Hematopoietic multipotent progenitor cell (in vitro differentiated cells): Measurements from ENCODE around the gene STRIP2. TPM values are rescaled to one million over a fixed set of nuclear protein-coding genes. Genes with fewer than 3 reads are reported as not detected.
"Not testable (repeated sequence)": the region's sequence is repeated elsewhere in the genome, so short reads cannot be mapped to it uniquely, and the experiment has no call there.

Experiments
- DNase-seq, 3 donors: peaks; one replicate each; pipeline ENCODE4 v3.0.0-alpha.2; 2011 to 2015; ENCODE audit warnings: low read depth in 2 of 3, low spot score in 2 of 3
- total RNA-seq: library from RNA; depleted of rRNA; stranded (reverse); fragments of >200 nt; gene quantifications from one replicate; pipeline ENCODE4 v1.2.3, GENCODE V29; 2012

Gene STRIP2
- total RNA-seq = 0.81 TPM

GRCh38 chr7:129433847-129434674 lies at the start of gene STRIP2:
Gene STRIP2 (plus strand): TSS chr7:129434432. CDS start chr7:129434473, 41 bp downstream.
- peak; percentile 62 to 79 (median 76) for DNase-seq

- DNase-seq = no peak
Observed at GRCh38 chr7:129385116-129385515, 49.1 kb upstream of the STRIP2 start.

- no peak for DNase-seq
Observed at GRCh38 chr7:129385598-129385997, 48.6 kb upstream of the STRIP2 start.

- no peak for DNase-seq
Observed at GRCh38 chr7:129386506-129386905, 47.7 kb upstream of the STRIP2 start.

- DNase-seq = no peak
Observed at GRCh38 chr7:129387537-129387936, 46.7 kb upstream of the STRIP2 start.

- no peak for DNase-seq
Observed at GRCh38 chr7:129388333-129389098, 45.7 kb upstream of the STRIP2 start.

GRCh38 chr7:129389829-129390228 lies 44.4 kb upstream of the STRIP2 start:
- DNase-seq = no peak

- no peak for DNase-seq
Observed at GRCh38 chr7:129390314-129390713, 43.9 kb upstream of the STRIP2 start.

- no peak for DNase-seq
Observed at GRCh38 chr7:129391546-129392171, 42.6 kb upstream of the STRIP2 start.

GRCh38 chr7:129393255-129393654 lies 41.0 kb upstream of the STRIP2 start:
- DNase-seq = no peak

GRCh38 chr7:129394101-129394500 lies 40.1 kb upstream of the STRIP2 start:
- no peak for DNase-seq

- DNase-seq = no peak
Observed at GRCh38 chr7:129394982-129395914, 39.0 kb upstream of the STRIP2 start.

- peak in 2 of 3 donors; percentile 75 to 85 for DNase-seq
Observed at GRCh38 chr7:129401228-129401966, 32.8 kb upstream of the STRIP2 start.

GRCh38 chr7:129401967-129402860 lies 32.0 kb upstream of the STRIP2 start:
- no peak for DNase-seq

GRCh38 chr7:129405527-129405926 lies 28.7 kb upstream of the STRIP2 start:
- DNase-seq = no peak

- DNase-seq = not testable (repeated sequence)
Observed at GRCh38 chr7:129410238-129410637, 24.0 kb upstream of the STRIP2 start.

GRCh38 chr7:129412501-129412900 lies 21.7 kb upstream of the STRIP2 start:
- DNase-seq = no peak

- DNase-seq = no peak
Observed at GRCh38 chr7:129417073-129417472, 17.2 kb upstream of the STRIP2 start.
